Measurements from ENCODE around the gene PTPRN2.

- TF ChIP-seq CTCF (IDR thresholded peaks at IDR 0.05), result no peak
- TF ChIP-seq TCF7L2 (IDR thresholded peaks at IDR 0.05; ENCODE audit: low read depth, low read length), result no peak
Measured at GRCh38 chr7:158074896-158075632, 512.6 kb downstream of the PTPRN2 start.
